ENCODE results near the gene OR10H1. TPM values are rescaled to one million over a fixed set of nuclear protein-coding genes. Genes with fewer than 3 reads are reported as not detected.
"Not testable (repeated sequence)": the region's sequence is repeated elsewhere in the genome, so short reads cannot be mapped to it uniquely, and the experiment has no call there.

OR10H1 gene
- total and polyA plus RNA-seq, 9 donors = 0.02 to 0.05 (median 0.04) TPM; not detected in 4

GRCh38 chr19:15776264-15776663 lies 39.2 kb downstream of the OR10H1 start:
- 80% methylated on average over 2 of the region's 4 CpGs for WGBS (ENCODE audit: insufficient coverage)
- no peaks in the 10 kb centered on the region for H3K27me3 ChIP-seq (ENCODE audit: control insufficient read depth, insufficient read depth, low read length)
- H3K36me3 ChIP-seq (ENCODE audit: control insufficient read depth, insufficient read depth, low read length) = no peaks in the 10 kb centered on the region
- no peak overlapping the region for H3K27ac ChIP-seq (ENCODE audit: low read length)
- no peak for DNase-seq
- peaks cover 16% of the 10 kb centered on the region for H3K4me1 ChIP-seq (ENCODE audit: control insufficient read depth, insufficient read depth, low read length)
- no peak overlapping the region for H3K4me3 ChIP-seq (ENCODE audit: low read length)
- no peaks in the 10 kb centered on the region for H3K9me3 ChIP-seq (replicated peaks; ENCODE audit: control insufficient read depth, low read depth, low read length)

DNA sequence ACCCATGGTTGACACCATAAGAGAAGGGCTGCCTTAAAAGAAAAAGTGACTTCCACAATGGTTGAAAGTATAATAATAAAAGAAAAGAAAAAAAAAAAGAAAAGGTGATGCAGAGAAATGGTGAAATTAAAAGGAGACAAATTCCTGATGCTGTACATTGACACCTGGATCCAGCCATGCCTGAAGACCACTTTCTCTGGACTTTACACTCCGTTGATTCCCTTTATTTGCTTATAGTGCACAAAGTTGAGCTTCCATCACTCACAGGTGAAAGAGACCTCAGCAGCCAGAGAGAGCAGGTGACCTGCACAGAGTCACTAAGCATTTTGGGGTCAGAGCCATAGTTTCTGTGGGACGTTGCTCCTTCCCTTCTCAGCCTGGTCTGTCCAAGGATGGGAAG lies 40.2 kb downstream of the OR10H1 start:
- WGBS (ENCODE audit: insufficient coverage) = 57% methylated on average over 2 of the region's 2 CpGs
- Histone ChIP-seq H3K4me3 (ENCODE audit: low read length) (no peak overlapping the region), H3K36me3 (ENCODE audit: control insufficient read depth, insufficient read depth, low read length) (no peaks in the 10 kb centered on the region), H3K9me3 (replicated peaks; ENCODE audit: control insufficient read depth, low read depth, low read length) (no peaks in the 10 kb centered on the region), H3K4me1 (ENCODE audit: control insufficient read depth, insufficient read depth, low read length) (peaks cover 9% of the 10 kb centered on the region), H3K27me3 (ENCODE audit: control insufficient read depth, insufficient read depth, low read length) (no peaks in the 10 kb centered on the region), H3K27ac (ENCODE audit: low read length) (no peak overlapping the region)
- DNase-seq = no peak

GRCh38 chr19:15774159-15774558 lies 41.3 kb downstream of the OR10H1 start:
- WGBS (ENCODE audit: insufficient coverage) = no CpG with 5 or more reads among the region's 3 CpGs
- H3K4me1 ChIP-seq (ENCODE audit: control insufficient read depth, insufficient read depth, low read length); H3K9me3 ChIP-seq (replicated peaks; ENCODE audit: control insufficient read depth, low read depth, low read length); H3K36me3 ChIP-seq (ENCODE audit: control insufficient read depth, insufficient read depth, low read length); H3K4me3 ChIP-seq (ENCODE audit: low read length); DNase-seq; H3K27ac ChIP-seq (ENCODE audit: low read length); H3K27me3 ChIP-seq (ENCODE audit: control insufficient read depth, insufficient read depth, low read length): not testable (repeated sequence)

DNA sequence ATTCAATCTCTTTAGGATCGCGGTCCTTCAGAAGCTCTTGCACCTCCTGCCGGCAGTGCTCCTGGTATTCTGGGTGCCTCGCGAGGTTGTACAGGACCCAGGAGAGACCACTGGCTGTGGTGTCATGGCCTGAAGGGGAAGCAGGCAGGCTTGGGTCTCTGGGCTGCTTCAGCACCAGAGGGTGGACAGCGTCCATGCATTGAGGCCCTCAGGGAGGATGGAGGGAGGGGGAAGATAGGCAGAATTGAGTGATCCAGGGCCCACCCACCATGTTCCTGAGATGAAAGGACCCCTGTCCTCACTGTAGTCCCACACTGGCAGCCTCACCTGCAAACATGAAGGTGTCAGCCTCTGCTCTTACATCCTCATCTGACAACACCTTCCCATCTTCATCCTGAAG lies 45.9 kb downstream of the OR10H1 start:
- Histone ChIP-seq H3K9me3 (replicated peaks; ENCODE audit: control insufficient read depth, low read depth, low read length) (no peaks in the 10 kb centered on the region), H3K4me3 (ENCODE audit: low read length) (no peak overlapping the region), H3K36me3 (ENCODE audit: control insufficient read depth, insufficient read depth, low read length) (no peaks in the 10 kb centered on the region), H3K4me1 (ENCODE audit: control insufficient read depth, insufficient read depth, low read length) (no peaks in the 10 kb centered on the region), H3K27me3 (ENCODE audit: control insufficient read depth, insufficient read depth, low read length) (no peaks in the 10 kb centered on the region), H3K27ac (ENCODE audit: low read length) (no peak overlapping the region)
- WGBS (ENCODE audit: insufficient coverage) = 45% methylated on average over 5 of the region's 6 CpGs
- DNase-seq = peak; percentile 18

DNA sequence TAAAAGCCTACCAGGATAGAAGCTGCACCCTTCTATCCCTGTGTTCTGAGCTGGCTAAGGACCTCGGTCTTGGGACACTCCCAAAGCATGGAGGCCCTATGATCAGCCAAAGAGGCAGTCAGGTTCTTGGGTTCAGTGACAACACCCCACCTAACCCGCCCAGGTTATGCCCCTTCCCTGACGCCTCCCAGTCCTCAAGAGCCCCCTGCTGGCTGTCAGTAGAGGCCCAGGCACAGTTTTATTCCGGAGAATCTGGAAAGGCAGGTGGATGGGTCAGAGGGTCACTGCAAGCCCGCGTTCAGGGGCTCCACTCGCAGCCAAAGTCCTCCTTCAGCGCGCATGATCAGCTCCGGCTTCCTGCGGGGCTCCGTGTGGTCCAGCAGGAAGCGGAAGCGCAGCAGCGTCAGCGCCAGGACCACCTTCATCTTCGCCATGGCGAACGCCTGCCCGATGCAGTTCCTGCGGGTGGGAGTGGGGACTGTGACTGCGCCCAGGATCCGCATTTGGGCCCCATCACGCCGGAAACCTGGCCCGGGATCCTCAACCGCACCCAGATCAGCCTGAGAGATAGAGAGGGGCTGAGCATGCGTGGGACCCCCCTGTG lies 55.4 kb downstream of the OR10H1 start:
- H3K9me3 ChIP-seq (replicated peaks; ENCODE audit: control insufficient read depth, low read depth, low read length) = no peaks in the 10 kb centered on the region
- 33% methylated on average over 27 of the region's 28 CpGs for WGBS (ENCODE audit: insufficient coverage)
- DNase-seq = no peak
- no peaks in the 10 kb centered on the region for H3K4me1 ChIP-seq (ENCODE audit: control insufficient read depth, insufficient read depth, low read length)
- no peak overlapping the region for H3K27ac ChIP-seq (ENCODE audit: low read length)
- no peaks in the 10 kb centered on the region for H3K36me3 ChIP-seq (ENCODE audit: control insufficient read depth, insufficient read depth, low read length)
- H3K27me3 ChIP-seq (ENCODE audit: control insufficient read depth, insufficient read depth, low read length) = peaks cover 3% of the 10 kb centered on the region
- no peak overlapping the region for H3K4me3 ChIP-seq (ENCODE audit: low read length)

DNA sequence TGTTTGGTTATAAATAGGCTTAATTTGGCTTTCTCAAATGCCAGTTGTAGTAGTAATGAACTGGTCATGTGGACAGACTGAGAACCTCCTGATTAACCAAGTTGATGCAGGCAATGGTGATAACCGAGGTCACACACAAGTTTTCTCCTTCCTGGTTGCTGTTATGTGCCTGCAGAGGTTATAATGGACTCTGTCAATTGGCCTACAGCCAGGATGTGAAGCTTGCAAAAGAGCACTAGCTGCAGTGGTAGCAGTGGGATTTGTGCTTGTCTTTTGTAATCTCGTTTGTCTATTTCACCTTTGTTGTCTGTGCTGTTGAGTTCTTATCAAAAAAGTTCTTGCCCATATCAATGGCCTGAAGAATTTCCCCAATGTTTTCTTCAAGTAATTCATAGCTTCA lies 57.1 kb downstream of the OR10H1 start:
- H3K27me3 ChIP-seq (ENCODE audit: control insufficient read depth, insufficient read depth, low read length) = peaks cover 3% of the 10 kb centered on the region
- no peak for DNase-seq
- no peaks in the 10 kb centered on the region for H3K36me3 ChIP-seq (ENCODE audit: control insufficient read depth, insufficient read depth, low read length)
- H3K9me3 ChIP-seq (replicated peaks; ENCODE audit: control insufficient read depth, low read depth, low read length) = no peaks in the 10 kb centered on the region
- WGBS (ENCODE audit: insufficient coverage) = no CpG with 5 or more reads among the region's 2 CpGs
- no peak overlapping the region for H3K4me3 ChIP-seq (ENCODE audit: low read length)
- no peak overlapping the region for H3K27ac ChIP-seq (ENCODE audit: low read length)
- no peaks in the 10 kb centered on the region for H3K4me1 ChIP-seq (ENCODE audit: control insufficient read depth, insufficient read depth, low read length)

Other genes with a start within 250 kb of the OR10H1 start
- gene CYP4F8, start 200.4 kb downstream of the OR10H1 start, total RNA-seq = not detected
- under 1 TPM in 1 of 8 donors, not detected in 7; 1.00 TPM for gene CYP4F8, start 200.4 kb downstream of the OR10H1 start, polyA plus RNA-seq (ENCODE audit: insufficient read depth in 1 of 8, insufficient read length in 8 of 8, low replicate concordance in 1 of 8)
- gene CYP4F3, start 174.8 kb downstream of the OR10H1 start, total RNA-seq = 0.04 TPM
- under 1 TPM; 0.07 to 0.44 (median 0.15) TPM for gene CYP4F3, start 174.8 kb downstream of the OR10H1 start, polyA plus RNA-seq (ENCODE audit: insufficient read depth in 1 of 8, insufficient read length in 8 of 8, low replicate concordance in 1 of 8)
- gene CYP4F12, start 142.6 kb downstream of the OR10H1 start, total RNA-seq = 1.4 TPM
- gene CYP4F12, start 142.6 kb downstream of the OR10H1 start, polyA plus RNA-seq (ENCODE audit: insufficient read depth in 1 of 8, insufficient read length in 8 of 8, low replicate concordance in 1 of 8) = 1 to 10 TPM in 3 of 8 donors, under 1 TPM in 5; 0.14 to 3.6 (median 0.48) TPM
- gene OR10H2, start 87.6 kb downstream of the OR10H1 start, total RNA-seq = not detected
- gene OR10H2, start 87.6 kb downstream of the OR10H1 start, polyA plus RNA-seq (ENCODE audit: insufficient read depth in 1 of 8, insufficient read length in 8 of 8, low replicate concordance in 1 of 8) = not detected
- gene OR10H3, start 77.7 kb downstream of the OR10H1 start, total RNA-seq = not detected
- not detected for gene OR10H3, start 77.7 kb downstream of the OR10H1 start, polyA plus RNA-seq (ENCODE audit: insufficient read depth in 1 of 8, insufficient read length in 8 of 8, low replicate concordance in 1 of 8)
- gene OR10H5, start 28.0 kb downstream of the OR10H1 start, total RNA-seq = not detected
- under 1 TPM in 7 of 8 donors, not detected in 1; 0.02 to 0.12 (median 0.06) TPM for gene OR10H5, start 28.0 kb downstream of the OR10H1 start, polyA plus RNA-seq (ENCODE audit: insufficient read depth in 1 of 8, insufficient read length in 8 of 8, low replicate concordance in 1 of 8)
- not detected for gene CYP4F2, start 82.4 kb upstream of the OR10H1 start, total RNA-seq
- under 1 TPM in 1 of 8 donors, not detected in 7; 0.79 TPM for gene CYP4F2, start 82.4 kb upstream of the OR10H1 start, polyA plus RNA-seq (ENCODE audit: insufficient read depth in 1 of 8, insufficient read length in 8 of 8, low replicate concordance in 1 of 8)
- not detected for gene CYP4F11, start 118.9 kb upstream of the OR10H1 start, total RNA-seq
- not detected for gene CYP4F11, start 118.9 kb upstream of the OR10H1 start, polyA plus RNA-seq (ENCODE audit: insufficient read depth in 1 of 8, insufficient read length in 8 of 8, low replicate concordance in 1 of 8)
- not detected for gene OR10H4, start 133.3 kb upstream of the OR10H1 start, total RNA-seq
- not detected for gene OR10H4, start 133.3 kb upstream of the OR10H1 start, polyA plus RNA-seq (ENCODE audit: insufficient read depth in 1 of 8, insufficient read length in 8 of 8, low replicate concordance in 1 of 8)